Measurements from ENCODE around the gene AMACR. TPM values are rescaled to one million over a fixed set of nuclear protein-coding genes. Genes with fewer than 3 reads are reported as not detected.

AMACR gene
- total and polyA plus RNA-seq, 10 of the 15 experiments (the other 5 are each of a cell fraction or from before 2014, with no cell fraction given): 2.6 to 20.4 (median 10.4) TPM

DNA sequence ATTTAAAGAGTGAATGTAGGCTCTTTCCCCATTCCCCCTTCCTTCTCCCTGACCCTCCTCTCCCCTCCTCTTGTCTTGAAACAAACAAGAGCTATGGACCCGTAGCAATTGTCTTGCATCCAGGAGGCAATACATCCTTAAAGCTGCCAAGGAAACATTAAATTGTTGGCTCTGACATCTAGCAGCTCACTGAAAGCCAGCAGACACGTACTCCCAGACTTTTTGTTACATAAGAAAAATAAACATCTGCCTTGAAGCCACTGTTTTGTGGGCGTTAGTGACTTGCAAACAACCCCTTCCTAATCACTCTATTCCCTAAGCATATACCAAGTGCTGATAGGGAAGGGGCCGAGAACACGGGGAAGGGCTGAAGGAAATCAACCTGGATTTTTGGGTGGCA is 32.0 kb downstream of the AMACR start:
- intact Hi-C loops (cut with micrococcal nuclease; ENCODE audit: unreplicated experiment): loop anchor here (10.0 kb wide), 1 partner anchor 811 kb away; no protein-coding TSS in a partner anchor
- ChIA-PET SMC1A (ENCODE audit: uncharacterized antibody, unreplicated experiment) (interaction anchor here (0.7 kb wide), 1 partner anchor 13 kb away, joined by 3 read pairs; no protein-coding TSS in a partner anchor), RAD21 (ENCODE audit: unreplicated experiment) (no interaction called here), POLR2A (no interaction called here), CTCF (interaction anchor here (0.6 to 1.9 kb wide), 6 partner anchors 9 to 832 kb away, joined by 3 to 6 read pairs (median 3); no protein-coding TSS in a partner anchor)
- Histone ChIP-seq H3K36me3 (ENCODE audit: control insufficient read depth in 2 of 2, insufficient read depth in 2 of 2, low read length in 1 of 2) (no peaks in the 10 kb centered on the region), H2AFZ (ENCODE audit: control insufficient read depth, low read depth, low read length) (no peak overlapping the region), H3K9me3 (replicated peaks; ENCODE audit: control insufficient read depth, insufficient read depth, low read length) (no peaks in the 10 kb centered on the region), H4K20me1 (ENCODE audit: control insufficient read depth, insufficient read depth) (no peaks in the 10 kb centered on the region), H3K9ac (ENCODE audit: control insufficient read depth, insufficient read depth, low read length) (no peak overlapping the region), H3K79me2 (ENCODE audit: control insufficient read depth, insufficient read depth, low read length) (no peaks in the 10 kb centered on the region), H3K27me3 (replicated peaks in 1 of 2; ENCODE audit: control insufficient read depth in 2 of 2, insufficient read depth in 2 of 2, low read length in 1 of 2) (no peaks in the 10 kb centered on the region), H3K4me1 (ENCODE audit: control insufficient read depth, insufficient read depth, low read length) (peaks cover 17% of the 10 kb centered on the region), H3K4me3 (no peak overlapping the region), H3K4me2 (ENCODE audit: control insufficient read depth, insufficient read depth) (no peak overlapping the region), H3K27ac (ENCODE audit: control insufficient read depth, insufficient read depth) (no peak overlapping the region)
- no peak for FAIRE-seq
- no peak for DNase-seq (ENCODE audit: low read depth, low spot score)
- in situ Hi-C loops (cut with MboI): no loop called here
- WGBS (ENCODE audit: insufficient coverage, insufficient replicate concordance, low lambda C conversion rate, missing lambda C conversion rate): 74% methylated on average over 5 of the region's 5 CpGs
- BruUV-seq (replicated peaks): no TSS peak
- no peak for ATAC-seq
- TF ChIP-seq, protein P1, sequence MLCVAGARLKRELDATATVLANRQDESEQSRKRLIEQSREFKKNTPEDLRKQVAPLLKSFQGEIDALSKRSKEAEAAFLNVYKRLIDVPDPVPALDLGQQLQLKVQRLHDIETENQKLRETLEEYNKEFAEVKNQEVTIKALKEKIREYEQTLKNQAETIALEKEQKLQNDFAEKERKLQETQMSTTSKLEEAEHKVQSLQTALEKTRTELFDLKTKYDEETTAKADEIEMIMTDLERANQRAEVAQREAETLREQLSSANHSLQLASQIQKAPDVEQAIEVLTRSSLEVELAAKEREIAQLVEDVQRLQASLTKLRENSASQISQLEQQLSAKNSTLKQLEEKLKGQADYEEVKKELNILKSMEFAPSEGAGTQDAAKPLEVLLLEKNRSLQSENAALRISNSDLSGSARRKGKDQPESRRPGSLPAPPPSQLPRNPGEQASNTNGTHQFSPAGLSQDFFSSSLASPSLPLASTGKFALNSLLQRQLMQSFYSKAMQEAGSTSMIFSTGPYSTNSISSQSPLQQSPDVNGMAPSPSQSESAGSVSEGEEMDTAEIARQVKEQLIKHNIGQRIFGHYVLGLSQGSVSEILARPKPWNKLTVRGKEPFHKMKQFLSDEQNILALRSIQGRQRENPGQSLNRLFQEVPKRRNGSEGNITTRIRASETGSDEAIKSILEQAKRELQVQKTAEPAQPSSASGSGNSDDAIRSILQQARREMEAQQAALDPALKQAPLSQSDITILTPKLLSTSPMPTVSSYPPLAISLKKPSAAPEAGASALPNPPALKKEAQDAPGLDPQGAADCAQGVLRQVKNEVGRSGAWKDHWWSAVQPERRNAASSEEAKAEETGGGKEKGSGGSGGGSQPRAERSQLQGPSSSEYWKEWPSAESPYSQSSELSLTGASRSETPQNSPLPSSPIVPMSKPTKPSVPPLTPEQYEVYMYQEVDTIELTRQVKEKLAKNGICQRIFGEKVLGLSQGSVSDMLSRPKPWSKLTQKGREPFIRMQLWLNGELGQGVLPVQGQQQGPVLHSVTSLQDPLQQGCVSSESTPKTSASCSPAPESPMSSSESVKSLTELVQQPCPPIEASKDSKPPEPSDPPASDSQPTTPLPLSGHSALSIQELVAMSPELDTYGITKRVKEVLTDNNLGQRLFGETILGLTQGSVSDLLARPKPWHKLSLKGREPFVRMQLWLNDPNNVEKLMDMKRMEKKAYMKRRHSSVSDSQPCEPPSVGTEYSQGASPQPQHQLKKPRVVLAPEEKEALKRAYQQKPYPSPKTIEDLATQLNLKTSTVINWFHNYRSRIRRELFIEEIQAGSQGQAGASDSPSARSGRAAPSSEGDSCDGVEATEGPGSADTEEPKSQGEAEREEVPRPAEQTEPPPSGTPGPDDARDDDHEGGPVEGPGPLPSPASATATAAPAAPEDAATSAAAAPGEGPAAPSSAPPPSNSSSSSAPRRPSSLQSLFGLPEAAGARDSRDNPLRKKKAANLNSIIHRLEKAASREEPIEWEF (IDR thresholded peaks at IDR 0.05; ENCODE audit: insufficient replicate concordance, low read depth, low read length): no peak
- TF ChIP-seq SMC3 (IDR thresholded peaks at IDR 0.05; ENCODE audit: borderline replicate concordance, low read length): no peak
- TF ChIP-seq CEBPB (IDR thresholded peaks at IDR 0.05; ENCODE audit: borderline replicate concordance in 1 of 2, low read depth in 2 of 2, low read length in 2 of 2): no peak
- TF ChIP-seq ZNF217 (IDR thresholded peaks at IDR 0.05): no peak
- no peak for TF ChIP-seq KDM1A (IDR thresholded peaks at IDR 0.05; ENCODE audit: borderline replicate concordance)
- TF ChIP-seq, protein P2, sequence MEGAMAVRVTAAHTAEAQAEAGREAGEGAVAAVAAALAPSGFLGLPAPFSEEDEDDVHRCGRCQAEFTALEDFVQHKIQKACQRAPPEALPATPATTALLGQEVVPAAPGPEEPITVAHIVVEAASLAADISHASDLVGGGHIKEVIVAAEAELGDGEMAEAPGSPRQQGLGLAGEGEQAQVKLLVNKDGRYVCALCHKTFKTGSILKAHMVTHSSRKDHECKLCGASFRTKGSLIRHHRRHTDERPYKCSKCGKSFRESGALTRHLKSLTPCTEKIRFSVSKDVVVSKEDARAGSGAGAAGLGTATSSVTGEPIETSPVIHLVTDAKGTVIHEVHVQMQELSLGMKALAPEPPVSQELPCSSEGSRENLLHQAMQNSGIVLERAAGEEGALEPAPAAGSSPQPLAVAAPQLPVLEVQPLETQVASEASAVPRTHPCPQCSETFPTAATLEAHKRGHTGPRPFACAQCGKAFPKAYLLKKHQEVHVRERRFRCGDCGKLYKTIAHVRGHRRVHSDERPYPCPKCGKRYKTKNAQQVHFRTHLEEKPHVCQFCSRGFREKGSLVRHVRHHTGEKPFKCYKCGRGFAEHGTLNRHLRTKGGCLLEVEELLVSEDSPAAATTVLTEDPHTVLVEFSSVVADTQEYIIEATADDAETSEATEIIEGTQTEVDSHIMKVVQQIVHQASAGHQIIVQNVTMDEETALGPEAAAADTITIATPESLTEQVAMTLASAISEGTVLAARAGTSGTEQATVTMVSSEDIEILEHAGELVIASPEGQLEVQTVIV (IDR thresholded peaks at IDR 0.05; ENCODE audit: borderline replicate concordance, partially characterized antibody): no peak
- TF ChIP-seq CBX5 (IDR thresholded peaks at IDR 0.05; ENCODE audit: low read depth): no peak
- no peak for TF ChIP-seq BMI1 (IDR thresholded peaks at IDR 0.05; ENCODE audit: borderline replicate concordance)
- TF ChIP-seq JUND (IDR thresholded peaks at IDR 0.05; ENCODE audit: low read depth, low read length): no peak
- no peak for TF ChIP-seq NFIC (IDR thresholded peaks at IDR 0.05; ENCODE audit: low read depth, low read length)
- TF ChIP-seq, protein P3, sequence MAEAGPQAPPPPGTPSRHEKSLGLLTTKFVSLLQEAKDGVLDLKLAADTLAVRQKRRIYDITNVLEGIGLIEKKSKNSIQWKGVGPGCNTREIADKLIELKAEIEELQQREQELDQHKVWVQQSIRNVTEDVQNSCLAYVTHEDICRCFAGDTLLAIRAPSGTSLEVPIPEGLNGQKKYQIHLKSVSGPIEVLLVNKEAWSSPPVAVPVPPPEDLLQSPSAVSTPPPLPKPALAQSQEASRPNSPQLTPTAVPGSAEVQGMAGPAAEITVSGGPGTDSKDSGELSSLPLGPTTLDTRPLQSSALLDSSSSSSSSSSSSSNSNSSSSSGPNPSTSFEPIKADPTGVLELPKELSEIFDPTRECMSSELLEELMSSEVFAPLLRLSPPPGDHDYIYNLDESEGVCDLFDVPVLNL (IDR thresholded peaks at IDR 0.05; ENCODE audit: low read depth, low read length): no peak
- TF ChIP-seq, protein P4, sequence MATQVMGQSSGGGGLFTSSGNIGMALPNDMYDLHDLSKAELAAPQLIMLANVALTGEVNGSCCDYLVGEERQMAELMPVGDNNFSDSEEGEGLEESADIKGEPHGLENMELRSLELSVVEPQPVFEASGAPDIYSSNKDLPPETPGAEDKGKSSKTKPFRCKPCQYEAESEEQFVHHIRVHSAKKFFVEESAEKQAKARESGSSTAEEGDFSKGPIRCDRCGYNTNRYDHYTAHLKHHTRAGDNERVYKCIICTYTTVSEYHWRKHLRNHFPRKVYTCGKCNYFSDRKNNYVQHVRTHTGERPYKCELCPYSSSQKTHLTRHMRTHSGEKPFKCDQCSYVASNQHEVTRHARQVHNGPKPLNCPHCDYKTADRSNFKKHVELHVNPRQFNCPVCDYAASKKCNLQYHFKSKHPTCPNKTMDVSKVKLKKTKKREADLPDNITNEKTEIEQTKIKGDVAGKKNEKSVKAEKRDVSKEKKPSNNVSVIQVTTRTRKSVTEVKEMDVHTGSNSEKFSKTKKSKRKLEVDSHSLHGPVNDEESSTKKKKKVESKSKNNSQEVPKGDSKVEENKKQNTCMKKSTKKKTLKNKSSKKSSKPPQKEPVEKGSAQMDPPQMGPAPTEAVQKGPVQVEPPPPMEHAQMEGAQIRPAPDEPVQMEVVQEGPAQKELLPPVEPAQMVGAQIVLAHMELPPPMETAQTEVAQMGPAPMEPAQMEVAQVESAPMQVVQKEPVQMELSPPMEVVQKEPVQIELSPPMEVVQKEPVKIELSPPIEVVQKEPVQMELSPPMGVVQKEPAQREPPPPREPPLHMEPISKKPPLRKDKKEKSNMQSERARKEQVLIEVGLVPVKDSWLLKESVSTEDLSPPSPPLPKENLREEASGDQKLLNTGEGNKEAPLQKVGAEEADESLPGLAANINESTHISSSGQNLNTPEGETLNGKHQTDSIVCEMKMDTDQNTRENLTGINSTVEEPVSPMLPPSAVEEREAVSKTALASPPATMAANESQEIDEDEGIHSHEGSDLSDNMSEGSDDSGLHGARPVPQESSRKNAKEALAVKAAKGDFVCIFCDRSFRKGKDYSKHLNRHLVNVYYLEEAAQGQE (IDR thresholded peaks at IDR 0.05; ENCODE audit: low read depth, low read length): no peak

Measured in GM12878 (cell line).